GM23338 (cell line): ENCODE measurements around the gene FOXD1. TPM values are rescaled to one million over a fixed set of nuclear protein-coding genes. Genes with fewer than 3 reads are reported as not detected.

Experiments
- ATAC-seq: fragments of 200-7000 bp; cut with Tn5 transposase; 3 replicates; pipeline ENCODE4 v1.9.1; 2020
- DNase-seq: peaks from one replicate; pipeline ENCODE4 v3.0.0-alpha.2; 2015; ENCODE audit warnings: low spot score
- H2AFZ ChIP-seq: fragments of 200-600 bp; sonication (generic); 2 replicates; pipeline ENCODE4 v1.8.0; 2016; ENCODE audit warnings: antibody characterized with exemption, mild to moderate bottlenecking, moderate library complexity
- H3F3A ChIP-seq: fragments of 200-600 bp; sonication (generic); replicated peaks from 2 replicates; pipeline ENCODE4 v1.8.0; 2017; ENCODE audit warnings: antibody characterized with exemption, mixed run types, low read depth
- H3K27ac ChIP-seq: fragments of 200-600 bp; sonication (generic); 2 replicates; pipeline ENCODE4 v1.6.1; 2016; ENCODE audit warnings: low read depth
- H3K27me3 ChIP-seq: fragments of 200-600 bp; sonication (generic); 2 replicates; pipeline ENCODE4 v1.8.0; 2016; ENCODE audit warnings: mild to moderate bottlenecking, mixed run types, moderate library complexity; ENCODE audit not compliant: insufficient read depth
- H3K36me3 ChIP-seq: fragments of 200-600 bp; sonication (generic); 2 replicates; pipeline ENCODE4 v1.8.0; 2016; ENCODE audit warnings: mild to moderate bottlenecking; ENCODE audit not compliant: insufficient read depth
- H3K4me1 ChIP-seq: fragments of 200-600 bp; sonication (generic); 2 replicates; pipeline ENCODE4 v1.8.0; 2016; ENCODE audit warnings: mild to moderate bottlenecking, moderate library complexity; ENCODE audit not compliant: insufficient read depth
- H3K4me2 ChIP-seq: fragments of 200-600 bp; sonication (generic); 2 replicates; pipeline ENCODE4 v1.7.1; 2017; ENCODE audit warnings: mixed run types
- H3K4me3 ChIP-seq: fragments of 200-600 bp; sonication (generic); 2 replicates; pipeline ENCODE4 v1.6.1; 2016; ENCODE audit warnings: mixed run types
- H3K79me2 ChIP-seq: fragments of 200-600 bp; sonication (generic); replicated peaks from 2 replicates; pipeline ENCODE4 v1.8.0; 2017; ENCODE audit warnings: mild to moderate bottlenecking; ENCODE audit not compliant: insufficient read depth
- H3K9me2 ChIP-seq: fragments of 200-600 bp; sonication (generic); 2 replicates; pipeline ENCODE4 v1.8.0; 2017; ENCODE audit not compliant: insufficient read depth
- H4K20me1 ChIP-seq: fragments of 200-600 bp; sonication (generic); replicated peaks from 2 replicates; pipeline ENCODE4 v1.8.0; 2017; ENCODE audit warnings: mild to moderate bottlenecking; ENCODE audit not compliant: insufficient read depth
- H3K27ac Mint-ChIP-seq: 2 replicates; pipeline ENCODE4 v1.8.0; 2020; ENCODE audit warnings: inconsistent platforms, mild to moderate bottlenecking, moderate library complexity, mixed read lengths
- H3K27me3 Mint-ChIP-seq: 3 replicates; pipeline ENCODE4 v1.8.0; 2022; ENCODE audit warnings: low read depth, mild to moderate bottlenecking, moderate library complexity, mixed read lengths, inconsistent platforms; ENCODE audit not compliant: insufficient read depth, poor library complexity
- H3K36me3 Mint-ChIP-seq: 3 replicates; pipeline ENCODE4 v1.8.0; 2021; ENCODE audit warnings: low read depth, mild to moderate bottlenecking, inconsistent platforms, moderate library complexity, mixed read lengths
- H3K4me1 Mint-ChIP-seq: 3 replicates; pipeline ENCODE4 v1.8.0; 2020; ENCODE audit warnings: mild to moderate bottlenecking, inconsistent platforms, mixed read lengths
- H3K4me3 Mint-ChIP-seq: 3 replicates; pipeline ENCODE4 v1.8.0; 2021; ENCODE audit warnings: moderate library complexity, mild to moderate bottlenecking, inconsistent platforms, mixed read lengths
- H3K9me3 Mint-ChIP-seq: 3 replicates; pipeline ENCODE4 v1.8.0; 2020; ENCODE audit warnings: moderate library complexity, mild to moderate bottlenecking, inconsistent platforms, mixed read lengths
- CREB1 ChIP-seq: fragments of 250-450 bp; sonication (Bioruptor Pico); IDR thresholded peaks from 2 replicates; pipeline ENCODE4 v1.5.0; 2020; ENCODE audit warnings: low read depth, mild to moderate bottlenecking, moderate library complexity
- CTCF ChIP-seq, 2 experiments: fragments of 200-600 bp in 1 of 2; sonication (generic) in 1 of 2; conservative IDR thresholded peaks; 2 replicates each; pipeline versions ENCODE4 v1.5.1 to v1.6.1; 2016 to 2017; ENCODE audit warnings: antibody characterized with exemption in 2 of 2, low read depth in 2 of 2, mild to moderate bottlenecking in 2 of 2, moderate library complexity in 1 of 2
- EZH2phosphoT487 ChIP-seq: fragments of 200-600 bp; sonication (generic); IDR thresholded peaks from one replicate; pipeline ENCODE4 v1.8.1; 2018; ENCODE audit warnings: antibody characterized with exemption; ENCODE audit not compliant: unreplicated experiment
- JUNB ChIP-seq: IDR thresholded peaks from one replicate; pipeline ENCODE4 v1.6.1; 2016; ENCODE audit warnings: antibody characterized with exemption; ENCODE audit not compliant: unreplicated experiment
- NANOG ChIP-seq: IDR thresholded peaks from 2 replicates; pipeline ENCODE4 v1.6.1; 2016; ENCODE audit warnings: antibody characterized with exemption, borderline replicate concordance
- REST ChIP-seq: IDR thresholded peaks from one replicate; pipeline ENCODE4 v1.6.1; 2018; ENCODE audit warnings: antibody characterized with exemption; ENCODE audit not compliant: unreplicated experiment
- STAT1 ChIP-seq: IDR thresholded peaks from one replicate; pipeline ENCODE4 v1.6.1; 2016; ENCODE audit warnings: antibody characterized with exemption; ENCODE audit not compliant: unreplicated experiment
- ZNF114 ChIP-seq: fragments of 250-450 bp; sonication (Bioruptor Pico); IDR thresholded peaks from 2 replicates; pipeline ENCODE4 v1.5.0; 2020; ENCODE audit warnings: mild to moderate bottlenecking, moderate library complexity
- ZNF462 ChIP-seq: fragments of 250-450 bp; sonication (Bioruptor Pico); IDR thresholded peaks from 2 replicates; pipeline ENCODE4 v1.5.0; 2020; ENCODE audit warnings: mild to moderate bottlenecking, moderate library complexity
- polyA plus RNA-seq: library from polyadenylated mRNA; unstranded; fragments of >200 nt; fragmentation: Nextera tagmentation; extraction: Ambion mirVana; gene quantifications from 2 replicates; pipeline ENCODE4 v1.2.1, GENCODE V29; 2016
- total RNA-seq: library from RNA; depleted of rRNA; stranded (reverse); fragments of >200 nt; shearing (Covaris generic); gene quantifications from 2 replicates; pipeline ENCODE4 v1.2.3, GENCODE V29; 2014

FOXD1 gene
- total and polyA plus RNA-seq, 2 experiments from 2014 or later = 0.42 TPM; not detected in 1

- ATAC-seq (no peak), DNase-seq (no peak)
- H3K27me3 Mint-ChIP-seq = peaks cover 67% of the 10 kb centered on the region
- Histone ChIP-seq H3K9me2 (no peaks in the 10 kb centered on the region), H3K27ac (no peak overlapping the region), H2AFZ (no peak overlapping the region), H3K4me2 (no peak overlapping the region), H3K79me2 (no peaks in the 10 kb centered on the region), H3K27me3 (peaks cover 72% of the 10 kb centered on the region), H3K36me3 (no peaks in the 10 kb centered on the region), H3F3A (peaks cover 10% of the 10 kb centered on the region), H4K20me1 (no peaks in the 10 kb centered on the region), H3K4me1 (peaks cover 30% of the 10 kb centered on the region), H3K4me3 (no peak overlapping the region)
- H3K4me1 Mint-ChIP-seq = peaks cover 25% of the 10 kb centered on the region
- TF ChIP-seq CTCF (conservative IDR thresholded peaks at IDR 0.05; ENCODE audit: low read depth in 2 of 2) (no peak), EZH2phosphoT487 (no peak), NANOG (no peak), ZNF114 (CRISPR knock-in tag) (no peak), REST (no peak), CREB1 (CRISPR knock-in tag) (no peak), STAT1 (no peak)
- H3K9me3 Mint-ChIP-seq = peaks cover 16% of the 10 kb centered on the region; the same call in 2 of the 3 replicates
- H3K4me3 Mint-ChIP-seq = no peak overlapping the region
- peaks cover 2% of the 10 kb centered on the region; the same call in 1 of the 3 replicates for H3K36me3 Mint-ChIP-seq
- no peak overlapping the region for H3K27ac Mint-ChIP-seq
Measured at GRCh38 chr5:73417303-73418034, 31.1 kb downstream of the FOXD1 start.

GRCh38 chr5:73415617-73416016 is 33.0 kb downstream of the FOXD1 start:
- Histone ChIP-seq H3K27me3 (peaks cover 53% of the 10 kb centered on the region), H3K36me3 (no peaks in the 10 kb centered on the region), H3K4me1 (peaks cover 32% of the 10 kb centered on the region), H4K20me1 (no peaks in the 10 kb centered on the region), H2AFZ (no peak overlapping the region), H3K9me2 (no peaks in the 10 kb centered on the region), H3K79me2 (no peaks in the 10 kb centered on the region), H3F3A (peaks cover 9% of the 10 kb centered on the region), H3K4me2 (no peak overlapping the region), H3K4me3 (no peak overlapping the region), H3K27ac (no peak overlapping the region)
- peaks cover 36% of the 10 kb centered on the region for H3K4me1 Mint-ChIP-seq
- H3K9me3 Mint-ChIP-seq = peaks cover 8% of the 10 kb centered on the region; the same call in 1 of the 3 replicates
- no peak overlapping the region for H3K27ac Mint-ChIP-seq
- H3K27me3 Mint-ChIP-seq = peaks cover 50% of the 10 kb centered on the region
- ATAC-seq = no peak
- TF ChIP-seq JUNB = no peak
- TF ChIP-seq STAT1 = no peak
- no peak for TF ChIP-seq ZNF462 (CRISPR knock-in tag)
- peaks cover 2% of the 10 kb centered on the region; the same call in 1 of the 3 replicates for H3K36me3 Mint-ChIP-seq
- no peak overlapping the region for H3K4me3 Mint-ChIP-seq
- DNase-seq = no peak
